CD4-positive, alpha-beta T cell treated with Interleukin-10 for 1 hour (primary cell): ENCODE measurements around the gene ZBTB7C.
"Not testable (repeated sequence)": the region's sequence is repeated elsewhere in the genome, so short reads cannot be mapped to it uniquely, and the experiment has no call there.

ENCODE experiments used
- DNase-seq: peaks from one replicate; pipeline ENCODE4 v3.0.0-alpha.2; 2020

Gene ZBTB7C

DNA sequence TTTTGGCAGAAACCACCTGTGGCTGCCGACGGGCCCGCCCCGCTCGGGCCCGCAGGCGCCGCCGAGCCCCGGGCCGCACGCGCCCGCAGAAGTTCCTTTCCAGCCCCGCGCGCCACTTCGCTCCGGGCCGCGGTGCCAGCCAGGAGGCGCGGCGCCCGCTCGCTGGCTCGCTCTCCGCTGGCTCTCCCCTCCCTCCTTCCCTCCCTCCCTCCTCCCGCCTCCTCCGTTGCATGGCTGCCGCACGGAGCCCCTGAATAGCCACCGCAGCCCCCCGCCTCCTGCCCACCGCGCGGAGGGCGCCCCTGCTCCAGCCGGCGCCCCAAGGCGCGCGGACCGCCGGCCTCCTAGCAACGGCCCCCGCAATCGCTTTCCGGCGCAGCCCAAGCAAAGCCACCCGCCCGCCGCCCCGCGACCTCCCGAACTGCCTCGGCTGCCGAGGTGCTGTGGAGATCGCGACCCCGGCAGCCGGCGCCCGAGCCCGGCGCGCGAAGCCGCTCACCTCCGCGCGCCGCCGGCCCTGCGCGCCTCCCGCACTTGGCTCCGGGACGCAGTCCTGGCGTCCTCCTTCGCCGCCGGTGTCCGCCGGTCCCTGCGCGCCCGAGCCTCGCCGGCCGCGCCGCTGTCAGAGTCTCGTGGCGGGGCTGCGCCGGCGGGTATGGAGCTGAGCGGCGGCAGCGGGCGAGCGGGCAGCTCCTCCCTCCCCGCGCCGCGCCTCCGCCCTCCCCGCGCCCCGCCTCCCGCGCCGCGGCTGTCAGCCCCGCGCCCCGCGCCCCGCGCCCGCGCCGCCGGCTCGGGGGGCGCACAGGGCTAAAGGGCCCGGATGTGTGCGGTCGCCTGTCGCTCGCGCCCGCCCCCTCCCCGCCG, at the start of gene ZBTB7C:
Gene ZBTB7C, minus strand, starts transcription at position 657 of the 864 bp plus-strand sequence.
- no peak for DNase-seq

GRCh38 chr18:48456838-48457237, 47.7 kb upstream of the ZBTB7C start:
- DNase-seq = no peak

- DNase-seq = peak; percentile 58
Measured at GRCh38 chr18:48455555-48456478, 46.6 kb upstream of the ZBTB7C start.

- DNase-seq = no peak
Measured at GRCh38 chr18:48454261-48454757, 45.1 kb upstream of the ZBTB7C start.

DNA sequence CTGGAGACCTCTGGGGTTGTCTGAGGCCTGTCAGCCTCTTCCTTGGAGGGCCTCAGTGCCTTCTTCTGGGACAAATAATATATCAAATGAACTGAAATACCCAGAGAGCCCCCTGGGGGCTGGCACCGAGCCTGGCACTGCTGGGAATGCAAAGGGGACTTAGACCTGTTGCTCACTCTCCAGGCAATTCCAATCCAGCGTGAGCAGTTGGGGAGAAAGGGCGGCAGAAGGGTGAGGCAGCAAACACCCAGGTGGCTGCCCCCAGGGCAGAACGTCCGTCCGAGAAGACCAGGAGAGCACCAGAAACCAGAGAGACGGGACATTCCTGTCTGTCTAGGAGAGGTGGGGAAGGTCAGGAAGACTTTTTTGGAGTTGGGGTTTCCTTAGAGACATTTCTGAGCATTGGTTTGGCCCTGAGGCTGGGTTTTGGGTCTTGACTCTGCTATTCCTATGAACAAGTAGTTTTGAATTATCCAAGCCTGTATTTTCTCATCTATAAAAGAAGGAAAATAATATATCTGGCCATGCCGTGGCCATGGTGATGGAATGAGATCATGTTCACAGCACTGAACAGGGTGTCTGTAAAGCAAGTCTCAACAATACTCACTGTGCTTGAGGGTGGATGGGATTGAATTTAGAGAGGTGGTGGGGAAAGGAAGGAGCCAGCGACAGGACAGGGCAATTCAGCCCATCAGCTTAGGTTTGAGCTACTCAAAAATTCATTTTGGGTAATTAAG, 44.3 kb upstream of the ZBTB7C start:
- DNase-seq = no peak

- no peak for DNase-seq
Measured at GRCh38 chr18:48452861-48453323, 43.7 kb upstream of the ZBTB7C start.

GRCh38 chr18:48450685-48451084, 41.5 kb upstream of the ZBTB7C start:
- no peak for DNase-seq

DNA sequence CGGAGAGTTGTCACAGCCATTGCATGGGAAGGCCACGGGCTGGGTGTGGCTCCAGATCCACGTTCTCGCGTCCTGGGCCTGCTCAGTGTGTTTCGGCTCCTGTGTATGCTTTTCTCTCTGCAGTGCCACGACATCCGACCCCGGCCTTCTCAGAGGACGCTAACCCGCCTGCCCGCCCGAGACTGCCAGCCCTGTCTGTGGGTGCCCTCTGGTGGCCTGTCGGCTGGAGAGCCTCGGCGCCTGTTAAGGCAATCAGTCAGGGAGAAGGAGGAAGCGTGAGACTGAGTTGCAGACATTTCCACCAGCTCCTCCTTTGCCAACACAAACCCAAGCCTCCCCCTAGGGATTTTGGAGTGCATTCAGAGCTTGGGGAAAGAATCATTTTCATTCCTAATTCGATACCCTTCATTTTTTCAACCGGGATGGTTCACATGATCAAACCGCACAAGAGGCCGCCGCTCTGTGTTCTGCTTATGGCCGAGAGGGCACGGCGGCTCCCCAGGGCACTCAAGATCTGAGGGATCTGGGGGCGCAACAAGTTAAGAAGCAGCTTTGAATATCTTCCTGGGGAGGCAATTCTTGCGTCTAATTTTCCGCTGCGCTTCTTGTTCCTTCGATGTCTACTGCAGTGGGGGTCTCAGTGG, 37.5 kb upstream of the ZBTB7C start:
- peak; percentile 63 for DNase-seq

DNA sequence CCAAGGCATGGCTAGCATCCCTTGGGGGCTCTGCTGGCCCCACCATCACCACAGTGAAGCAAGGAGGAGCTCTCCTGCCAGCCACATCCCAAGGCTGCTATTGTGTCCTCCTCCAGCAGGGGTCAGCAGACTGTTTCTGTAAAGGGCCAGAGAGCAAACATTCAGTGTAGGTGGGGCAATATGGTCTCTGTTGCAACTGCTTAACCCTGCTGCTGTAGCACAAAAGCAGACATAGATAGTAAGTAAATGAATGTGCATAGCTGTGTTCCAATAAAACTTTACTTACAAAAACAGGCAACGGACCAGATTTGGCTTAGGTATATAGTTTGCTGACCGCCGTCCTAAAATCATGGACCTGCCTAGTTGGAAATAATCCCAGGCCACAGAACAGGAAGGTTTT, 36.4 kb upstream of the ZBTB7C start:
- peak; percentile 72 for DNase-seq

- no peak for DNase-seq
Measured at GRCh38 chr18:48442761-48443160, 33.6 kb upstream of the ZBTB7C start.

DNA sequence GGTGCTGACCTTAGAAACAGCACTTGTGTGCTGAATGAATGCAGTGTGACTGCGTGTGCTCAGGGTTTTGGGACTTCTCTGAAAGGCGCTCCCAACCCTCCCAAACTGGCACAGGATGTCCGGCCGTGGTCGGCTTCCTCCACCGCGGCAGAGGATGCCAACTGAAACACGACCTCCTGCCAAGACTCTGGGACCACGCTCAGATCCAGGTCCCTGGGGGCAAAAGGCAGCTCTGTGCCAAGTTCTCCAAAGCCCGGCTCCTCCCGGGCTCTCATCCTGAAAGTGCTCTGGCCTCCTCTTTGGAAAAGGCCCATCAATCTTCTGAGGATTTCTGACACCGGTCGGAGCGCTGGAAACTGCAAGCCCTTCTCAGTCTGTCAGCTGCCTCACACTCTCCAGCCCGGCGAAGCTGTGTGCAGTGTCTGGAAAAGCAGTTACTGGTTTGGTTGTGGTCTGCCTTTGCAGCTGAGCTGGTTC, 32.3 kb upstream of the ZBTB7C start:
- no peak for DNase-seq

GRCh38 chr18:48440924-48441323, 31.7 kb upstream of the ZBTB7C start:
- DNase-seq = no peak

- no peak for DNase-seq
Measured at GRCh38 chr18:48436907-48437306, 27.7 kb upstream of the ZBTB7C start.

DNA sequence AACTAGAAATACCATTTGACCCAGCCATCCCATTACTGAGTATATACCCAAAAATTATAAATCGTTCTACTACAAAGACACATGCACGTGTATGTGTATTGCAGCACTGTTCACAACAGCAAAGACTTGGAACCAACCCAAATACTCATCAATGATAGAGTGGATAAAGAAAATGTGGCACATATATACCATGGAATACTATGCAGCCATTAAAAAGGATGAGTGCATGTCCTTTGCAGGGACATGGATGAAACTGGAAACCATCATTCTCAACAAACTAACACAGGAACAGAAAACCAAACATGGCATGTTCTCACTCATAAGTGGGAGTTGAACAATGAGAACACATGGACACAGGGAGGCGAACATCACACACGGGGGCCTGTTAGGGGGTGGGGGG, 25.2 kb upstream of the ZBTB7C start:
- not testable (repeated sequence) for DNase-seq

DNA sequence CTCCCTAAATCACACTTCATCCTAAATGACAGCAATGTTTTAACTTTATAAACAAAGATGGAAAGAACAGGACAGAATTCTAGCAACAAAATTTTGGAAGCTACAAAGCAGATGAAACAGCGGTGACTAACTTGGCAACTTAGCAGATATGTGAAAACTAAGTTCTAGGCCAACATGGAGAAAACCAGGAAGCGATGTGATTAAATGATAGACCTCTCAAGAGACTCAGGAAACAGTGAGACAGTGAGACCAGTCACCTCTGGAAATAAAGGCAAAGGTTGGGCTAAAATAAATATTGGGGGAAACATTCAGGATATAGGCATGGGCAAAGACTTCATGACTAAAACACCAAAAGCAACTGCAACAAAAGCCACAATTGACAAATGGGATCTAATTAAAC, 24.4 kb upstream of the ZBTB7C start:
- DNase-seq = no peak

GRCh38 chr18:48430150-48430549, 21.0 kb upstream of the ZBTB7C start:
- DNase-seq = no peak

DNA sequence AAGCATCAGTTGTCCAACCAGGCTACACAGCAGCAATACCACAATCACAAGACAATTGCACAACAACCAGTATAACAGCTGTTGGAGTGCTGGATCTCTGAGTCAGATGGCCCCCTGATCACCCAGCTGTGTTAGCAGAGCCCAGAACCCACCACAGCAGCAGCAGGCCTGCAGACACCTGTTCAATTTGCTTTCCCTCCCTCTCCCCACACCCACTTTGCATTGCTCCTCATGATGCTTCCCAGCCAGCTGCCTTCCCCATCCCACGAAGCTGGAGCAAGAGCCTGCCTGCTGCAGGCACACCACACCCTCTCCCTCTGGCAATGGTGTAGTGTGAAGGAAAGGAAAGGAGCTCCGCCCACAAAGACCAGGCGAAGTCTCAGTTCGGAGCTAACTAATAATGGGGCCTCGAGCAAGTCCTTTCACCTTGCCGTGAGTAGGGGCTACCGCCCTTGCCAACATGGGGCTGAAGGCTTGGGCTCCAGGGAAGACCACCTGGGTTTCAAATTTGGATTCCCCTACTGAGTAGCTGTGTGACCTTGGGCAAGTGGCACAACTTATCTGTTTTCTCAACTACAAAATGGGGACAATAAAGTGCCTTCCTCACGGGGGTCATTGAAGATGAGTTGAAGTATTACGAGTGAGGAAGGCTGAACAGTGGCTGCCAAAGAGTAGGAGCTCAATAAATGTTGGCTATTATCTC, 19.4 kb upstream of the ZBTB7C start:
- DNase-seq = no peak

- no peak for DNase-seq
Measured at GRCh38 chr18:48422947-48423378, 13.8 kb upstream of the ZBTB7C start.

DNA sequence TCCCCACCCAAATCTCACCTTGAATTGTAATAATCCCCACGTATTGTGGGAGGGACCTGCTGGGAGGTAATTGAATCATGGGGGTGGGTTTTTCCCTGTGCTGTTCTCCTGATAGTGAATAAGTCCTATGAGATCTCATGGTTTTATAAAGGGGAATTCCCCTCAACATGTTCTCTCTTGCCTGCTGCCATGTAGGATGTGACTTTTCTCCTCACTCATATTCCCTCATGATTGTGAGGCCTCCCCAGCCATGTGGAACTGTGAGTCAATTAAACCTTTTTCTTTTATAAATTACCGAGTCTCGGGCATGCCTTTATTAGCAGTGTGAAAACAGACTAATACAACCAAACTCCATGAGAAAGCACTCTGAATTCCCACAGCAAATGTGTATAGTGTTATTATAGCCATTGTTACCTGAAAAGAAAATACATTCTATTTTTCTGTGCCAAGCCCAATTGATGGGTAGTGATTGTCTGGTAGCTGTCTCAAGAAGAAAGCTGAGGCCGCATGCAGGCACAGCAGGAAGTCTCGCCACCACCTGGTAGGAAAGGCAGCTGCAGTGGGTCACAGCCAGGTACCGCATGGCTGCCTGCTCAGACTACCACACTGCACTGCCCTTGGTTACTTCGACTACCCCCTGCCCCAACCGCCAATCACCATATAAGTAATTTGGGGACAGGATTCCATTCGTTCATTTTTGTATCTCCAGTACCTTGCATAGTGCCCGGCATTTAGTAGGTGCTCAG, 10.3 kb upstream of the ZBTB7C start:
- no peak for DNase-seq

GRCh38 chr18:48418539-48419276, 9.5 kb upstream of the ZBTB7C start:
- DNase-seq = no peak
